Activated naive CD8-positive, alpha-beta T cell treated with anti-CD3 and anti-CD28 coated beads, Interleukin-2, amount 10 ng/mL, durations not matched to agents 7 days and 5 days (primary cell): ENCODE data around the gene TBL1X. TPM values are rescaled to one million over a fixed set of nuclear protein-coding genes. Genes with fewer than 3 reads are reported as not detected.

Source experiments
- ATAC-seq: fragments of 150-1000 bp; cut with Tn5 transposase; one replicate; pipeline ENCODE4 v1.10.0; 2021; ENCODE audit warnings: low read depth, moderate library complexity
- POLR2A ChIA-PET: fragments of 350-600 bp; sonication (Branson Sonifier 250); formaldehyde crosslinking; loops from one replicate; lab custom pipeline; 2021; ENCODE audit warnings: antibody characterized with exemption; lab: Charles Lee
- DNase-seq: peaks from one replicate; pipeline ENCODE4 v3.0.0; 2021
- H3K27ac Mint-ChIP-seq: one replicate; pipeline ENCODE4 v1.8.0; 2022; ENCODE audit warnings: mild to moderate bottlenecking, mixed read lengths
- H3K27me3 Mint-ChIP-seq: one replicate; pipeline ENCODE4 v1.8.0; 2022; ENCODE audit warnings: mild to moderate bottlenecking, moderate library complexity, mixed read lengths
- H3K36me3 Mint-ChIP-seq: one replicate; pipeline ENCODE4 v1.8.0; 2021; ENCODE audit warnings: mild to moderate bottlenecking, mixed read lengths
- H3K4me1 Mint-ChIP-seq: one replicate; pipeline ENCODE4 v1.8.0; 2021; ENCODE audit warnings: mixed read lengths
- H3K4me3 Mint-ChIP-seq: one replicate; pipeline ENCODE4 v1.8.0; 2022; ENCODE audit warnings: mild to moderate bottlenecking, moderate library complexity, mixed read lengths
- H3K9me3 Mint-ChIP-seq: one replicate; pipeline ENCODE4 v1.8.0; 2021; ENCODE audit warnings: mixed read lengths
- total RNA-seq, 2 experiments: library from RNA; stranded (reverse); gene quantifications; one replicate each; pipeline ENCODE4 v1.2.3, GENCODE V29; 2021

The TBL1X gene
- total RNA-seq, 2 experiments from 2014 or later, result 29.7 to 31.1 TPM

- POLR2A ChIA-PET, result no interaction called here
- peaks cover 1% of the 10 kb centered on the region for H3K36me3 Mint-ChIP-seq
- H3K9me3 Mint-ChIP-seq, result no peaks in the 10 kb centered on the region
- no peaks in the 10 kb centered on the region for H3K27me3 Mint-ChIP-seq
- H3K27ac Mint-ChIP-seq, result no peak overlapping the region
- no peak overlapping the region for H3K4me3 Mint-ChIP-seq
- ATAC-seq (no peak), DNase-seq (no peak)
- H3K4me1 Mint-ChIP-seq, result peaks cover 21% of the 10 kb centered on the region
These were observed 105.0 kb downstream of the TBL1X start for GRCh38 chrX:9569876-9570301.

GRCh38 chrX:9573282-9574106, 108.6 kb downstream of the TBL1X start:
- Mint-ChIP-seq H3K27ac (no peak overlapping the region), H3K36me3 (peaks cover 1% of the 10 kb centered on the region), H3K4me3 (no peak overlapping the region), H3K27me3 (no peaks in the 10 kb centered on the region), H3K4me1 (peaks cover 10% of the 10 kb centered on the region), H3K9me3 (no peaks in the 10 kb centered on the region)
- ATAC-seq, result no peak
- POLR2A ChIA-PET, result no interaction called here
- DNase-seq, result no peak

DNA sequence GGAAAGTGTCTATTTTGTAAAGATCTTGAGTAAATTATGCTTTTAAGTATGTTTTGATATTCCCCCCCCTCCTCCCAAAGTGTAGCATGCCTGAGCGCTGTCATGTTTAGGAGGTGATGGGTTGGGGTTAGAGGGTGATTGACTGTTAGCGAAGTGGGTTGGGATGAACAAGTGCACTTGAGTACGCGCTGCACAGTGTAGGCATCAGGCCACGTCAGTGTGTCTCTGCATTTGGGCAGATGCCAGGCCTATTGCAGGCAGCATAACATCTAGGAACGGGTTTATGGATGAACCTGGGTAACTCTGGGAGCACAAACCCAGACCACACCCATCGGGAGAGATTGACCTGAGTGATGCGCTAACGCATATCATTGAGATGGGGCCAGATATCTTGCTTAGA, 111.2 kb downstream of the TBL1X start:
- Mint-ChIP-seq H3K4me1 (peaks cover 10% of the 10 kb centered on the region), H3K9me3 (no peaks in the 10 kb centered on the region), H3K27me3 (no peaks in the 10 kb centered on the region), H3K36me3 (peaks cover 1% of the 10 kb centered on the region), H3K27ac (no peak overlapping the region), H3K4me3 (no peak overlapping the region)
- no peak for DNase-seq
- no peak for ATAC-seq
- POLR2A ChIA-PET, result no interaction called here

- H3K4me3 Mint-ChIP-seq, result no peak overlapping the region
- H3K9me3 Mint-ChIP-seq, result no peaks in the 10 kb centered on the region
- H3K27ac Mint-ChIP-seq, result no peak overlapping the region
- ATAC-seq (no peak), DNase-seq (no peak)
- H3K4me1 Mint-ChIP-seq, result peaks cover 9% of the 10 kb centered on the region
- no peaks in the 10 kb centered on the region for H3K27me3 Mint-ChIP-seq
- POLR2A ChIA-PET, result no interaction called here
- peaks cover 1% of the 10 kb centered on the region for H3K36me3 Mint-ChIP-seq
These were observed 112.7 kb downstream of the TBL1X start for GRCh38 chrX:9577555-9577954.

DNA sequence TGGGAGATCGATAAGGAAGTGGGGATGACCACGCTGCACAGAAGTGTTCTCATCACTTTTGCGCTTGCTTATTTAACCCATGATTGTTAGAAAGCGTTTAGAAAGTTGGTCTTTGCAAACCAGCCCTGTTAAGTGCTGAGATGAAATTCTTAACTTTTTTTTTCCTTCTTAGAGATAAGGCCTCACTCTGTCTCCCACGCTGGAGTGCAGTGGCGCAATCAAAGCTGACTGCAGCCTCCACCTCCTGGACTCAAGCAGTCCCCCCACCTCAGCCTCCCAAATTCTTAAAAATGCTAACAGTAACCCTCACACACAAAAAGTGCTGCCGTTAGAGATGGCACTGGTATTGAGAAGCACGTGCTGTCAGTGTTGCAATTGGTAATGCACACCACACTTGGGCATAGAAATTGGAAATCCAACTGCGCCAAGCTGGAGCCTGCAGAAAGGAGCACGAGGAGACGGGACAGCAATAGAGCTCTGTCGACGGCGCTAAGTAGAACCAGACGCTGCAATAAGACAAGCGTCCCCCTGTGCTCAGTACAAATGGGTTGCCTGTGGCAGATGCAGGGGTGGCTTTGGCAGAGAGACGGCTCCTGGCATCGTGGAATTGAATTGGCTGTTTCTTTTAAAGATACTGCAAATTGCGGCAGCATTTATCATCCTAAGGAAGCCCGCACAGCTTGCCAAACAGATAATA, 113.4 kb downstream of the TBL1X start:
- Mint-ChIP-seq H3K4me1 (peaks cover 7% of the 10 kb centered on the region), H3K4me3 (no peak overlapping the region), H3K36me3 (no peaks in the 10 kb centered on the region), H3K27me3 (no peaks in the 10 kb centered on the region), H3K27ac (no peak overlapping the region), H3K9me3 (no peaks in the 10 kb centered on the region)
- DNase-seq (no peak), ATAC-seq (no peak)
- POLR2A ChIA-PET, result interaction anchor here (0.5 kb wide), 1 partner anchor 57 kb away, joined by 3 read pairs; no protein-coding TSS in a partner anchor

GRCh38 chrX:9581771-9582385, 117.0 kb downstream of the TBL1X start:
- Mint-ChIP-seq H3K27me3 (no peaks in the 10 kb centered on the region), H3K4me3 (no peak overlapping the region), H3K27ac (no peak overlapping the region), H3K36me3 (no peaks in the 10 kb centered on the region), H3K4me1 (peaks cover 8% of the 10 kb centered on the region), H3K9me3 (no peaks in the 10 kb centered on the region)
- DNase-seq (no peak), ATAC-seq (no peak)
- POLR2A ChIA-PET, result no interaction called here

DNA sequence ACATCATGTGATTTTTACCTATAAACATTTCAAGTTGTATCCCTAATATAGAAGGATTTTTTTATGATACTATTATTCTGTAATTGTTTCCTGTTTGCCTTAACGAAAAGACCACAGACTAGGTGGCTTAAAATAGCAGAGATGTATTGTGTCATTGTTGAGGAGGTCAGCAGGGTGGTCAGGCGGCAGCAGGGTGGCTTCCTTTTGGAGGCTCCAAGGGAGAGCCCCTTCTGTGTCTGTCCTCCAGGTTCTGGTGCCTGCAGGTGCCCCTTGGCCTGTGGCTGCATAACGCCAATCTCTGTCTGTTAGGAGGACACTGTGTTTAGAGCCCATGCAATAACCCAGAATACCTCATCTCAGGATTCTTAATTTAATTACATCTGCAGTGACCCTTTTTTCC, 118.1 kb downstream of the TBL1X start:
- no peak overlapping the region for H3K27ac Mint-ChIP-seq
- no peaks in the 10 kb centered on the region for H3K9me3 Mint-ChIP-seq
- POLR2A ChIA-PET, result no interaction called here
- H3K4me1 Mint-ChIP-seq, result peaks cover 5% of the 10 kb centered on the region
- no peaks in the 10 kb centered on the region for H3K36me3 Mint-ChIP-seq
- no peak overlapping the region for H3K4me3 Mint-ChIP-seq
- DNase-seq (no peak), ATAC-seq (no peak)
- H3K27me3 Mint-ChIP-seq, result no peaks in the 10 kb centered on the region

GRCh38 chrX:9586992-9587392, 122.1 kb downstream of the TBL1X start:
- no peaks in the 10 kb centered on the region for H3K27me3 Mint-ChIP-seq
- ATAC-seq, result no peak
- POLR2A ChIA-PET, result no interaction called here
- peaks cover 4% of the 10 kb centered on the region for H3K36me3 Mint-ChIP-seq
- DNase-seq, result no peak
- H3K27ac Mint-ChIP-seq, result no peak overlapping the region
- H3K4me3 Mint-ChIP-seq, result no peak overlapping the region
- peaks cover 5% of the 10 kb centered on the region for H3K4me1 Mint-ChIP-seq
- peaks cover 2% of the 10 kb centered on the region for H3K9me3 Mint-ChIP-seq

- no peak for ATAC-seq
- no peak overlapping the region for H3K27ac Mint-ChIP-seq
These were observed 122.8 kb downstream of the TBL1X start for GRCh38 chrX:9587642-9588041.

DNA sequence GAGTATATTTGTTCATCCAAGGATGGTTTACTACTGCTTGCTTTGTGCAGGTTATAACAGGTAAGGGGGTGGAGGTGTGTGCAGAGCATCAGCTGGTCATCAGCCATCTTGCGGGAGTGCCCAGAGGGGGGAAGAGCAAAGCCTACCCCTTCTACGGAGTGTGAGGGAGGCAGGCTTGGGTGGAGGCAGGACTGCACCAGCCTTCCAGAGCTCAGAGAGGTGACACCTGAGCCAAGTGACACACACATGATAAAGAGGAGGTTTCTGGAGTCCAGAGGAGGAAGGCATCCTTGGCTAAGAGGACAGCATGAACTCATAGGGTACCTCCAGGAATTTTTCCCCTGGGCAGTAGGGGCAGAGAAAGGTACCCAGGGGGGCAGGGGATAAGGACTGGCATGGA, 126.6 kb downstream of the TBL1X start:
- Mint-ChIP-seq H3K9me3 (peaks cover 3% of the 10 kb centered on the region), H3K27ac (no peak overlapping the region), H3K4me3 (no peak overlapping the region), H3K4me1 (no peaks in the 10 kb centered on the region), H3K27me3 (no peaks in the 10 kb centered on the region), H3K36me3 (peaks cover 10% of the 10 kb centered on the region)
- no peak for ATAC-seq
- DNase-seq, result no peak
- POLR2A ChIA-PET, result no interaction called here

More at GRCh38 chrX:9587642-9588041, 122.8 kb downstream of the TBL1X start:
- Mint-ChIP-seq H3K36me3 (peaks cover 8% of the 10 kb centered on the region), H3K4me3 (no peak overlapping the region), H3K27me3 (no peaks in the 10 kb centered on the region), H3K4me1 (peaks cover 5% of the 10 kb centered on the region), H3K9me3 (peaks cover 3% of the 10 kb centered on the region)
- POLR2A ChIA-PET, result no interaction called here
- no peak for DNase-seq

DNA sequence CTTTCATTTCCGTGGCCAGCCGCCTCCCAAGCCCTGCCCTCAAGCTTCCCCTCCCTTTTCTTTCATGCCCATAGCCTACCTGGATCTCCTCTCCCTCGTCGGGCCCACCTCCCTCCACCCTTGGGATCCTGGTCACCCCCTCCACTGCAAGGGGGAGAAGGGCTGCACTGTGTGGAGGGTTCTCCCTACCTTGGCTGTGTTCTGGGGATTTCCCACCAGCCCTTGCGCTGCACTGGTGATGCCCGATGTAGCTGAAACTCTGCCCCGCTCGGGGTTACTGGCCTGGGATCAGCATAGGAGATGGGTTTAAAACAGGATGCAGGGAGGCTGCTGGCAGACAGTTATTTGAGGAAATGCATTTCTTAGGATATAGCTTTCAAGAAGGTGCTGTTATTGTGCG, 128.9 kb downstream of the TBL1X start:
- ATAC-seq, result no peak
- peaks cover 10% of the 10 kb centered on the region for H3K36me3 Mint-ChIP-seq
- POLR2A ChIA-PET, result no interaction called here
- H3K4me1 Mint-ChIP-seq, result no peaks in the 10 kb centered on the region
- H3K9me3 Mint-ChIP-seq, result peaks cover 3% of the 10 kb centered on the region
- H3K4me3 Mint-ChIP-seq, result no peak overlapping the region
- H3K27me3 Mint-ChIP-seq, result no peaks in the 10 kb centered on the region
- no peak for DNase-seq
- H3K27ac Mint-ChIP-seq, result no peak overlapping the region

DNA sequence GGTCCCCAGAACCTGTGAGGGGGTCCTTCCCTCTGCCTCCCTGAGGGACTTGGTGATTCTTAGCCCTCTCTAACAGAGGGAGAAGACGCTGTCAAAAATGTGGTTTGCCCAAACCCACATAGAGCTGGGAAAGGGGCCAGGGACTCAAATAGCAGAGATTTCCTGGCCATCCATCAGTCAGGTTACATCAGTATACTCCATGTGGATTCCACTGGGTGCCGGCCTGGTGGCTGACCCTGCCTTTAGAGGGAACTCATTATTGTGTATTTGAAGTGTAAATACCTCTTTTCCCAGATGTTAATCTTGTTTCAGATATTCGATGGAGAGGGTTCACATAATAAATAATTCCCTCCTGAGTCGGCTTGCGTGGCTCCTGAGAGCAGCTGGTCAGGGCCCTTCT, 130.3 kb downstream of the TBL1X start:
- Mint-ChIP-seq H3K27ac (no peak overlapping the region), H3K9me3 (peaks cover 3% of the 10 kb centered on the region), H3K36me3 (peaks cover 8% of the 10 kb centered on the region), H3K4me1 (no peaks in the 10 kb centered on the region), H3K27me3 (no peaks in the 10 kb centered on the region), H3K4me3 (no peak overlapping the region)
- DNase-seq, result no peak
- no peak for ATAC-seq
- POLR2A ChIA-PET, result no interaction called here

DNA sequence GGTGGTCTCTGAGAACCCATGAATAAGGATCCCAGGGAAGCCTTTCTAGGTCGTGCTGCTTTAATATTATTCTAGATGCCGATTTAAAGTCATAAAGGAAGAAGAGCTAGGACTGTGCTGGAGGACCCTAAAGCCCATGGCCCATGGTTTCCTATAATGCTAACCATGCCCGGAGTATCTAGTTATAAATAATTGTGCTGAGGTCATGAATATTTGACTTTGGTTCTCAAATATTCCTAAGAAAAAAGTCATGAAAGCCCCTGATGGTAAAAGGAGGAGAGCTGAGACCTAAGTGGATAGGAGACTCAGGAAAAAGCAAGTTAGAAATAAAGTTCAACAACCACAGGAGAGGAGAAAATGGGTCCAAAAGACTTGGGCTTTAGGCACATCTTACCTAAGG, 132.0 kb downstream of the TBL1X start:
- H3K9me3 Mint-ChIP-seq, result peaks cover 1% of the 10 kb centered on the region
- no peak for ATAC-seq
- no peak for DNase-seq
- H3K36me3 Mint-ChIP-seq, result peaks cover 6% of the 10 kb centered on the region
- no peak overlapping the region for H3K4me3 Mint-ChIP-seq
- no peaks in the 10 kb centered on the region for H3K27me3 Mint-ChIP-seq
- POLR2A ChIA-PET, result no interaction called here
- no peak overlapping the region for H3K27ac Mint-ChIP-seq
- H3K4me1 Mint-ChIP-seq, result no peaks in the 10 kb centered on the region
